ENCODE results near the gene DTX3.

DNA sequence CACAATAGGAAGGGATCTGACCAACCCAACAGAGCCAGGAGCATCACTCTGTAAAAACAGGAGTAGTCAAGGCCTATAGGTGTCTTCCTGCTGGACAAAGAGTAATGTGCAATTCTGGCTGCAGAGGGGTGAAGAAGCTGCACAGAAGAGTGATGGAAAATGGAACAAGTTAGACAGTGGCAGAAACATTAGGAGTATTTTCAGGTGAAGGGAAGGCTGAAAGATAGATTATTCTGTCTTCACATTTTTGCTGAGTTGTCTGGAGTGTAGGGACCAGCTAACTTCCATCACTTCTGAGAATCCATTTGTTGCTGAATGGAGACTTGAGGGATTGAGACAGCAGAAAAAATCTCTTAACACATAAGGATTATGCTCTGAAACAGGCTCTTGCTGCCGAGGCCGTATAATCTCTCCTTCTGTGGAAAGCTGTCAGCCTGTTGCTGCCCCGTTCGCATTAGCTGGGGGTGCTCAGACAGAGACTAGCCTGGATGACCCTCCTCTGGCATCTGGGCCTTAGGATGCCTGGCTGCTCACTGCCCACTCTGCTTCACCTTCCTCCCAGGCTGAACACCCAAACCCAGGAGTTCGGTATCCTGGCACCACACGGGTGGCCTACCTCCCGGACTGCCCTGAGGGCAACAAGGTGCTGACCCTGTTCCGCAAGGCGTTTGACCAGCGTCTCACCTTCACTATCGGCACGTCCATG lies 3.5 kb downstream of the DTX3 start:
- TF ChIP-seq, protein P1, sequence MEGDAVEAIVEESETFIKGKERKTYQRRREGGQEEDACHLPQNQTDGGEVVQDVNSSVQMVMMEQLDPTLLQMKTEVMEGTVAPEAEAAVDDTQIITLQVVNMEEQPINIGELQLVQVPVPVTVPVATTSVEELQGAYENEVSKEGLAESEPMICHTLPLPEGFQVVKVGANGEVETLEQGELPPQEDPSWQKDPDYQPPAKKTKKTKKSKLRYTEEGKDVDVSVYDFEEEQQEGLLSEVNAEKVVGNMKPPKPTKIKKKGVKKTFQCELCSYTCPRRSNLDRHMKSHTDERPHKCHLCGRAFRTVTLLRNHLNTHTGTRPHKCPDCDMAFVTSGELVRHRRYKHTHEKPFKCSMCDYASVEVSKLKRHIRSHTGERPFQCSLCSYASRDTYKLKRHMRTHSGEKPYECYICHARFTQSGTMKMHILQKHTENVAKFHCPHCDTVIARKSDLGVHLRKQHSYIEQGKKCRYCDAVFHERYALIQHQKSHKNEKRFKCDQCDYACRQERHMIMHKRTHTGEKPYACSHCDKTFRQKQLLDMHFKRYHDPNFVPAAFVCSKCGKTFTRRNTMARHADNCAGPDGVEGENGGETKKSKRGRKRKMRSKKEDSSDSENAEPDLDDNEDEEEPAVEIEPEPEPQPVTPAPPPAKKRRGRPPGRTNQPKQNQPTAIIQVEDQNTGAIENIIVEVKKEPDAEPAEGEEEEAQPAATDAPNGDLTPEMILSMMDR (IDR thresholded peaks at IDR 0.05): no peak
- TF ChIP-seq TEAD4 (CRISPR knock-in tag; IDR thresholded peaks at IDR 0.05) (no peak), KAT7 (CRISPR knock-in tag; IDR thresholded peaks at IDR 0.05; ENCODE audit: borderline replicate concordance) (no peak)
